Left kidney (tissue), 2 donors: ENCODE measurements around the gene NOXO1. TPM values are rescaled to one million over a fixed set of nuclear protein-coding genes. Genes with fewer than 3 reads are reported as not detected.

Experiments
- DNase-seq: peaks from one replicate; pipeline ENCODE4 v3.0.0-alpha.2; 2013
- polyA plus RNA-seq: library from polyadenylated mRNA; unstranded; fragments of 120-200 nt; gene quantifications from one replicate; pipeline ENCODE4 v1.2.1, GENCODE V29; 2013; ENCODE audit not compliant: insufficient read length

Gene NOXO1
- polyA plus RNA-seq, 1 donor, result 0.78 TPM

DNA sequence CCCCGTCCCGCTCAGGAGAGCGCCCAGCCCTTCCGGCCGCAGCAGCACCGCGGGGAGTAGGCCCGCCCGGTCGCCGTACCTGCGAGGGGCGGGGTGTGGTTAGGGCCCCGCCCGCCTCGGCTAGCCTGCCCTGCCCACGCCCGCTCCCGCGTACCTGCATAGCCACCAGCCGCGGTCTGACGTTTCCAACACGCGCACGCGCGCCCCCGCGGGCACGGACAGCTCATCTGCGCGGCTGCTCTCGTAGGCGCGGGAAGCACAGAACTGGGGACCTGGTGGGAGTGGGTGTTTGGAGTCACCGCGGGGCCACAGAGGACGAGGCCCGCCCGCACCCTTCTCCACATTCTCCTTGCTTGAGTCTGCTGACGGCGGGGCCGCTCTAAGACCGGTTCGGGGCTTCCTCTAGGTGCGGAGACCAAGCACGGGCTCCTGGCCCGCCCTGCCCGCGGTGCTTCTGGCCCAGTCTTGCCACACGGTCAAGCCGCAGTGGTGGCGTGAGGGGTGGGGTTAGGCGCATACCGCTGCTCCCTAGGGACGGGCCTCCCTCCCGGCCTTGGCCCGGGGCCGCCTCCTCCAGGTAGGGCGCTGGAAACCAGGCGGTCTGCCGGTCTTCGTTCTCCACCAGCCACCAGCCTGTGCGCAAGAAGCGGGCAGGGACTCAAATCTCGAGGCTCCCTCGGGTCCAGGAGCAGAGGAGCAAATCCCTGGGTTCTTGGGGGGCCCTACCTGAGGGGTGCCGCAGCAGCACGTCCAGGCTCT is 1.8 kb downstream of the NOXO1 start:
- DNase-seq, result no peak

DNA sequence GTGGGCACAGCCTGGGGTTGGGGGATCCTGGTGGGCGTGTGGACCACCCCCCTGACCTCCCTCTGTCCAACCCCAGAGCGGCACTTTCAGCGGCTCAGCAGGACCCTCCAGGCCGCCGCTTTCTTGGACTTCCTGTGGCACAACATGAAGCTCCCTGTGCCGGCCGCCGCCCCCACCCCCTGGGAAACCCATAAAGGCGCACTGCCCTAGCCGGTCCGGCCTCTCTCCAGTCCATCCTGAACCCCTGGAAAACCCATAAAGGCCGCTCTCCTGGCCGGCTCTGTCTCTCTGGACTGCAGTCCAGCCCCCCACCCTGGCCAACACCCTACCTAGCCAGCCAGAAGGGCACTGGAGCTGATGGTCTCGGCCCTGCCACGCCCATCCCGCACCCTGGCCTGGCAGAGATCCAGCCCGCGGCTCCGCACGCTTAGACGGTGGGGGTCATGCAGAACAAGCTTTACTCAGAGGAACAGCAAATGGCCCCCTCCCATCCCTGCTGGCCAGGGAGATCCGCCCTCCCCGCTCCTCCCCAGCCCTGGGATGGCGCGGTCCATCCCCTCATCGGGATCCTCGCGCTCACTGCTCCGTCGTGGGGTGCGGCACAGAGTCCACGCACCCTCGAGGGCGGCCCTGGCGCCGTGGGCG is 2.7 kb downstream of the NOXO1 start:
- DNase-seq, result no peak

DNA sequence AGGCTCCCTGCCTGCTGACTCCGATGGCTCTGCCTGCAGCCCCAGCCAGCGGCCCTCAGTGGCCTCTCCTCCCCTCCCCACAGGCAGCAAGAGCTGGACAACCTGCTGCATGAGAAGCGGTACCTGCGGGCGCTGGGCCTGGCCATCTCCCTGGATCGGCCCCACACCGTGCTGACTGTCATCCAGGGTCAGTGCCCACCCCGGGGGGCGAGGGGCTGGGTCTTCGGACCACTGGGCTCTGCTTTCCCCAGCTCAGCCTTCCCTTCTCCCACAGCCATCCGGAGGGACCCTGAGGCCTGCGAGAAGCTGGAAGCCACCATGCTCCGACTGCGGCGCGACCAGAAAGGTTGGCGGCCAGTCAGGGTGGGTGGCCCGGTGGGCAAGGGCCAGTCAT is 3.4 kb downstream of the NOXO1 start:
- DNase-seq, result no peak

DNA sequence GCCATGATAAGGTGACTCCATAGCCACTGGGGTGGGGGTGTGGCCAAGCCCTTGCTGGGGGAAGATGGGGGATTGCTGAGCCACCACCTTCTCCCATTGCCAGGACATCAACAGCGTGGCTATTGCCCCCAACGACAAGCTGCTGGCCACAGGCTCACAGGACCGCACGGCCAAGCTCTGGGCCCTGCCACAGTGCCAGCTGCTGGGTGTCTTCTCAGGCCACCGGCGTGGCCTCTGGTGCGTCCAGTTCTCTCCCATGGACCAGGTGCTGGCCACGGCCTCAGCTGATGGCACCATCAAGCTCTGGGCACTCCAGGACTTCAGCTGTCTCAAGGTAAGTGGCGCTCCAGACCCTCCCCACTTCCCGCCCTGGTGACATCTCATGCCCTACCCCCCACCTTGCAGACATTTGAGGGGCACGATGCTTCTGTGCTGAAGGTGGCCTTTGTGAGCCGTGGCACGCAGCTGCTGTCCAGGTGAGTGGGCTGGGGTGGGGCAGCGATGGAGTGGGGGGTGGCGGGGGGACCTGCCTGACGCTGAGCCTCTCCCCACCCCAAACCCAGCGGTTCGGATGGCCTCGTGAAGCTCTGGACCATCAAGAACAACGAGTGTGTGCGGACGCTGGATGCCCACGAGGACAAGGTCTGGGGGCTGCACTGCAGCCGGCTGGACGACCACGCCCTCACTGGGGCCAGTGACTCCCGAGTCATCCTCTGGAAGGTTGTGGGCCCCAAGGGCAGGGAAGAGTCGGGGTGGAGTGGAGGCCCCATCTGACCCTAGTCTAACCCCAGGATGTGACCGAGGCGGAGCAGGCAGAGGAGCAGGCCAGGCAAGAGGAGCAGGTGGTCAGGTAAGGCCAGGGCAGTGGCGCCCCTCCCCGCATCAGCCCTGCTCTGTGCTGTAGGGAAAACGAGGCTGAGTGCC is 4.1 kb downstream of the NOXO1 start:
- no peak for DNase-seq

DNA sequence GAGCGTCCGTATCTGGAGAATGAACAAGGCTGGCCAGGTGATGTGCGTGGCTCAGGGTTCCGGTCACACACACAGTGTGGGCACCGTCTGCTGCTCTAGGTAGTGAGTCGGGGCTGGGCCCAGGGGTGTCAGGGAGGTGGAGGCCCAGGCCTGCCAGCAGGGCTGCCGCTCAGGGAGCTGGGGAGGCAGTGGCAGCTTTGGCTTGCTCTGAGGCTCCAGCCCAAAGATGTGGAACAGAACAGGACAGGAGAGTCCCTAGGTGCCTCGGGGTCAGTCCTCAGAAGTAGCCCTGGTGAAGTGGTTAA is 5.1 kb downstream of the NOXO1 start:
- DNase-seq, result no peak

DNA sequence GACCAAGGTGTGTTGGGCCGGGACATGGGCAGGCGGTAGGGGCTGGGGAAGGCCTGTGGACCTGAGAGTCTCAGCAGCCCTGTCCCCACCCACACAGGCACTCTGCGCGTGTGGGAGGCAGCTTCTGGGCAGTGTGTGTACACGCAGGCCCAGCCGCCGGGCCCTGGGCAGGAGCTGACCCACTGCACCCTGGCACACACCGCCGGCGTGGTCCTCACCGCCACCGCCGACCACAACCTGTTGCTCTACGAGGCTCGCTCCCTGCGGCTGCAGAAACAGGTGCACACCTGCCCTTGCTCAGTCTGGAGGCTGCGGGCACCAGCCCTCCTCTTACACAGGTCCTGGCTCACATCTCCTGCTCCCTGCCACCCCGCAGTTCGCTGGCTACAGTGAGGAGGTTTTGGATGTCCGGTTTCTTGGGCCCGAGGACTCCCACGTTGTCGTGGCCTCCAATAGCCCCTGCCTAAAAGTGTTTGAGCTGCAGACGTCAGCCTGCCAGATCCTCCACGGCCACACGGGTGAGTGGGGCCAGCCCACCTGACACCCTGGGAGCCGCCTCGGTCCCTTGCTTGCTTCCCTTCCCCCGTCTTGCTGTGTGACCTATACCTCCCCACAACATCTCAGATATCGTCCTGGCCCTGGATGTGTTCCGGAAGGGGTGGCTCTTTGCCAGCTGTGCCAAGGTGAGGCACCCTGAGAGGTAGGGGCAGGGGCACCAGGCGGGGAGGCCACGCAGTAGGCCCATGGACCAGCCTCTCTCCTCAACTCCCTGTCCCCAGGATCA is 5.6 kb downstream of the NOXO1 start:
- no peak for DNase-seq

DNA sequence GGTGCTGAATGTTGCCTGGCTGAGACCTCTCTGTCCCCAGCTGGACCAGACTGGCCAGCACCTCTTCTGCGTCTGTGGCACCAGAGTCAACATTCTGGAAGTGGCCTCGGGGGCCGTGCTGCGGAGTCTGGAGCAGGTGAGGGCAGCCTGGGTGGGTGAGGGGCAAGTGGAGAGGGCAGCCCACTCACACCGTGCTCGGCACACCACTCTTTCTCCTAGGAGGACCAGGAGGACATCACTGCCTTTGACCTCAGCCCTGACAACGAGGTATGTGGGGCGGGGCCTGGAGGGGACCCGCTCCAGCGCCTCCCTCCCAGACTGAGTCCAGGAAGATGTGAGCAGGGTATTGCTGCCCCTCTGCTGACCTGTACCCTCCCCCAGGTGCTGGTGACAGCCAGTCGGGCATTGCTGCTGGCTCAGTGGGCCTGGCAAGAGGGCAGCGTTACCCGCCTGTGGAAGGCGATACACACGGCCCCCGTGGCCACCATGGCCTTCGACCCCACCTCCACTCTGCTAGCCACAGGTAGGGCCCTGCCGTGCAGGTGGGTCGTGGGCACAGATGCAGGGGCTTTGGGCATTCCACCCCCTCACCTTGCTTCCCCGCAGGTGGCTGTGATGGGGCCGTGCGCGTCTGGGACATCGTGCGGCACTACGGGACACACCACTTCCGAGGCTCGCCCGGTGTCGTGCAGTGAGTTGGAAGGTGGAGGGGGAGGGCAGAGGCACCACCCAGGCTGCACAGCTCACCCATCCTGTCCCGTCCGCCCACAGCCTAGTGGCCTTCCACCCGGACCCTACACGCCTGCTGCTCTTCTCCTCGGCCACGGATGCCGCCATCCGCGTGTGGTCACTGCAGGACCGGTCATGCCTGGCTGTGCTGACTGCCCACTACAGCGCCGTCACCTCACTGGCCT is 6.9 kb downstream of the NOXO1 start:
- no peak for DNase-seq

DNA sequence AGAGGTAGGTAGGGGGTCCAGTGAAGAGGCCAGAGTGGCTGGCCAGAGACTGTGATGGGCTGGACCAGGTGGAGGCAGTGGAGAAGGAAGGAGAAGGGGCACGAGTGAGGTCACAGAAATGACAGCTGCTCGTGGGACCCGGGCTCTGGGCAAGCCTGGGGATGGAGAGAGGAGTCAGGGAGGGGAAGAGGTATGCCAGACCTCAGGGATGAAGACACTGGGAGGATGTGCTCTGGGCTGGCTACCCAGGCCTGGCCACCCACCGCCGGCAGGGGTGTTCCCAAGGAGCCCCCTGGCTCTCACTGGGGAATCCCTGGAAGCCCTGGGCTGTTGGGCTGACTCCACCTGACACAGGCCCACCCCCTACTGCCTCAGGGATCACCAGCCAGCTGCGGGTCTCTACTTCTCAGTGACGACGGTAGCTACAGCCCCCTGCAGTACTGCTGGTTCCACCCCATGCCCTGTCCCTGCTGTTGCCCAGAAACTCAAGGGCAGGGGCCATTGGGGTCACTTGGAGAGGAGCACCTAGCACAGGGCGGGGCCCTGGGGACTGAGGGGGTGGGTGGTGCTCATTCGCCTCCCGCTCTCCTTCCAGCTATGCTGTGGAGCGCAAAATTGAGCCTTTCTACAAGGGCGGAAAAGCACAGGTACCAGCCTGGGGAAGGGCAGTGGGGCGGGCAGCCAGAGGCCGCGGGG is 7.7 kb downstream of the NOXO1 start:
- no peak for DNase-seq

DNA sequence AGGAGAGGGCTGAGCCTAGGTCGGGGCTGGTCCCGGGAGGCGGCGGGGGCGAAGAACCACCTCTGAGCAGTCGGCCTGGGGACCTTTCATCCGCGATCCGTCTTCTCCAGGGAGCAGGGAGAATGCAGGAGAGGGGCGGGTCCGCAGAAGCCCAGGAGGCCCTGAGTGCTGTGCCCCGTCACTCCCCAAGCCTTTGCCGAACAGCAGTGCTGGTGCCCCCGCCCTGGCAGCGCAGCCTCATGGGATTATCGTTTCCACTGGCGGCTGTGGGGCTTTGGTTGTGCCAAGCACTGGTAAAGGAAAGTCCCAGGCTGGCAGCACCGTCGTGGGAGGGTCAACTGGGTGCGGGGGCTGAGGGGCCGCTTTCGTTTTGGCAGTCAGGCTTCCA is 8.8 kb downstream of the NOXO1 start:
- no peak for DNase-seq

DNA sequence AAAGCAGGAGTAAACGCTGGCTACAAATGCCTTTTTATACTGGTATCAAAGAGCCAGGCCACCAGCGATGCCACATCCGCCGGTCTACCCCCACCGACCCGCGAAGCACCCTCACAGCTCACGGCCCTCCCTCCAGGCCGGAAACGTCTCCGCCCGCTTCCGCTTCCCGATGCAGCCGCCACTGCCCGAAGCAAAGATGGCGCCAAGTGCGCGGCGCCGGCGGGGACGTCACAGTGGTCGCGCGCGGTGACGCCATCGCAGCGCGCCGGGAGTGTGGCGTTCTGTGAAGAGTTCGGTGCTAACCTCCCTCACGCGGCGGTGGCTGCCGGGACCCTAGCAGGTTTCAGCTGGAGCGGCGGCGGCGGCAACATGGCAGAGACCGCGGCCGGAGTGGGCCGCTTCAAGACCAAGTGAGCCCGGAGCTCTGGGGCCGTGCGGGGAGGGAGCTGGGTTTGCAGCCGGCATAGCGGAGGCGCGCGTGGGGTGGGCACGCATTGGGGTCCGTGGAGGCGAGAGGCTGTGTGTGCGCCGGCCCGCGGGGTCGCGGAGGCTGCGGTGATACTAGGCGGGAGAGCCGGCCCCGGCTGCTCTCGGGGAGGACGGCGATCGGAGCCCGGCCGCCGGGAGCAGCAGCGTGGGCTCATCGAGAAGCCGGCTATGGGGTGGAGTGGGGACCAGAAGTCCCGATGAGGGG is 9.3 kb downstream of the NOXO1 start, which contains the start of gene TBL3:
TBL3 (plus strand) TSS at position 258 of the 694 bp plus-strand sequence; CDS start at position 370, 112 bp downstream.
- DNase-seq, result peak; percentile 95

DNA sequence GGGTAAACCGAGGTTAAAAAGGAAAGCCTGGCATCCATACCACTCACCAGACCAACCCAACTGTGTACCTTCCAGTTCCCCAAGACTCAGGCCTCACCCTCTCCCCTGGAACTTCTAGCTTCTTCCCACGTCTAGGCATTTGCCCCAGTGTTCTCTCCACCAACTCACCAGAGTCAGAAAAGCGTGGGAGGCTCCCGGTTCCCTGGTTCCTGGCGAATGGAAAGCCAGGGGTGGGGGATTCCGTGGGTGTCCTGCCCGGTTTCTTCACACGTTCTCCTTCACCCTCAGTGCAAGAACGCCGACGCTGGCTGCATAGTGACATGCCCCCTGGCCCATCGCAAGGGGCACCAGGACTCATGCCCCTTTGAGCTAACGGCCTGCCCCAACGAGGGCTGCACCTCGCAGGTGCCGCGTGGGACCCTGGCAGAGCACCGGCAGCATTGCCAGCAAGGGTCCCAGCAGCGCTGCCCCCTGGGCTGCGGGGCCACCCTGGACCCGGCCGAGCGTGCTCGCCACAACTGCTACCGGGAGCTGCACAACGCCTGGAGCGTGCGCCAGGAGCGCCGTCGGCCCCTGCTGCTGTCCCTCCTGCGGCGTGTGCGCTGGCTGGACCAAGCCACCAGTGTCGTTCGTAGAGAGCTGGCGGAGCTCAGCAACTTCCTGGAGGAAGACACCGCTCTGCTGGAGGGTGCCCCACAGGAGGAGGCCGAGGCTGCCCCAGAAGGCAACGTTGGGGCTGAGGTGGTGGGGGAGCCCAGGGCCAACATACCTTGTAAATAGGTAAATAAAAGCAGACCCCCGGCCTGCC is 12.9 kb downstream of the NOXO1 start:
- DNase-seq, result no peak

DNA sequence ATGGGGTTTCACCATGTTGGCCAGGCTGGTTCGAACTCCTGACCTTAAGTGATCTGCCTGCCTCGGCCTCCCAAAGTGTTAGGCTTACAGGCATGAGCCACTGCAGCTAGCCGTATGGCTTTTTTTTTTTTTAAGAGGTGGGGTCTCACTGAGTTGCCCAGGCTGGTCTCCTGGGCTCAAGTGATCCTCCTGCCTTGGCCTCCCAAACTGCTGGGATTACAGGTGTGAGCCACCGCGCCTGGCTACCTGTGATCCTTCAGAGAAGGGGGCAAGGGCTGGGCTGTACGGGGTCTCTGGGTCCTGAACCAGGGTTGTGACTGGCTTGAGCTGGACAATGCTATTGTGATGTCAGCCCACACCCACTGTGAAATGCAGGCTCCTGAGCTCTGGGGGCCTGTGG is 14.8 kb downstream of the NOXO1 start, which contains the start of gene RNF151:
RNF151 (plus strand) TSS at position 397 of the 400 bp plus-strand sequence. CDS start 26 bp downstream, outside the sequence.
- no peak for DNase-seq

DNA sequence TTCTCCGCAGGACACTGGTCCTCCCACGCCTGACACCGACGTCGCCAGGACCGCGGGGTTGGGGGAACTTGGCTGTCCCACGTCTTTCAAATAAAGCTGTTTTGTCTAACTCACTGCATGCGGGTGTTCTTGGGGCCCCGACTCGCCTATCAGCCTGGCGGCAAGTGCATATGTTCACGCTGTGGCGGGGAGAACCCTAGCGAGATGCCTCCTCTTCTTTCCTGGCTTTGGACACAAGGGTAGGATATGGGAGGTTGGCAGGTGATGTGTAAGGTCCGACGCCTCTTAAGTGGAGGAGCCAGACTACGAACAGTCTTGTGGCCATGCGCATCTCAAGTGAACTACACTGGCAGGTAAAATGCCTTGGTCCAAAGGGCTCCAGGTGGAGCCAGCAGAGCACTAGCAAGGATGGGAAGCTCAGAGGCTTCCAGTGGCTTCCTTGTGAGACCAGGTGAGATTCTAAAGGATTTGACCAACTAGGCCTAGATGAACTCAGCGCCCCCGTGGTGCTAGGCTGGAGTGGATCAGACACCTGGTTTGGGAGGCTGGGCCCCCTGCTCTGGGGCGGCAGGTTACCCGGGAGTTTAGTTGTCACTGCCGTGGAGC is 15.8 kb downstream of the NOXO1 start:
- no peak for DNase-seq

DNA sequence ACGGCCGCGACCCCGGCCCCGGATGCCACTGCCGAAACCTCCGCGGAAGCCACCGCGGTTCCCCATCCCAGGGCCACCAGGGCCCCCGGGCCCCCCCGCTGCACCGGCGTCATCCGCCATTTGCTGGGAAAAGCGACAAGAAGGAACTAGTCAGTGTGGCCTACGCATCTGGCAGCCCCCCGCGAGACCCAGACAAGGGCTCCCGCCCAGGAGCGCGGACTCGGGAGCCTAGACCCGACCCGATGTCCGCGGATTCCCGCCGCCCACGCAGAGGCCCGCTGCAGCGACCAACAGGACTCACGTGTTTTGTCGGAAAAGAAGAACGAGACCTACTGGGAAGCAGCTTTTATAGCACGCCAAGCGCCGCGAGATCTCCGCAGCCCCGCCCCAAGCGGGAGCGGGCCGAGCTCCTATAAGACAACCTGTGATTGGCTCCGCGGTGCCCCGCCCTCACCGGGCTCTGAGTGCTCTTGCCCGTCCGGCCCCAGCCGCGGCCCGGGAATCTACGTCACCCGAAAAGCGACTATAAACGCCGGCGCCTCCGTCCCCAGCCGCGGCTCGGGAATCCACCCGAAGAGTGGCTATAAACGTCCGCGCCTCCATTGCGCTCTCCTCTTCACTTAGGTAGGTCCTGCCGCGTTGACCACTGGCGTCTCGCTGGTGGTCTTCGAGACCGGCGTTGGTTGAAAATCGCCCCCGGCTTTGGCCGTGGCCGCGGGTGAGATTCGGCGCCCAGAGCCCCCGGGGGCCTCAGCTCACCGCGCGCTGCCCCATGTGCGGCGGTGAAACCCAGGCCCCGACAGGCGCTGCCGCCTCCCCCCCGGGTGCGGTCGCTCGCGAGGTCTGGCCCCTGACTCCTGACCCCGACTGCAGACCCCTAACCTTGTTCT is 16.5 kb downstream of the NOXO1 start, which contains the start of gene RPS2:
RPS2 (minus strand) TSS at position 321 of the 890 bp plus-strand sequence; CDS start at position 120, 201 bp downstream.
- DNase-seq, result peak; percentile 99

DNA sequence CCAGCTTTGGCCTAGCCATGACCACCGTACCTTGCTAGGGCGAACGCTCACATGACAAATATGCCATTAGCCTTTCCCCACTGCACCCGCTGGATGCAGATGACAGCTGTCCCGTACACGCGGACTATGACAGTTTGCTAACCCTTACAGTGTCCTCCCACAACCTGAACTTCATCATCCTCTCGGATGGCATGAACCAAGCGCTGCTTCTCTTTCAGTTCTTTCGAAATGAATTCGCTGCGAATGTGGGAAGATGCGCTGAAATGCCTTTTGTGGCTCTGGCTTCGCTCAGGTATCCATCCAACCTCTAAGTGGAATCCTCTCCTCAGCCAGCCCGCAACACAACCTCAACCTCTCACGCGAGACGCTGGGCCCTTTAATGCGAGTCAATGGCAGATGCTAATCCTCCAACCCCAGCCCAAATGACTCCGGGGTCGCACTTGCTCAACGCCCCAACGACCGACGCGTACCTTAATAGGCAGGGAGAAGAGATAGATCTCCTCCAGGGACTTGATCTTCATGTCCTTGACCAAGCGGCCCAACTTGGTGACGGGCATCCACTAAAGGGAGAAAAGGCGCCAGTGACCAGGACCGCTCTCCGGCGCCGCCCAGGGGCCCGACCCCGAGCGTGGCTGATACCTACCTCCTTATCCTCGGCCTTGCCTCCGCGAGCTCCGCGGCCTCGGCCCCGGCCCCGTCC is 17.3 kb downstream of the NOXO1 start:
- DNase-seq, result no peak
